HL-60 (cell line): ENCODE results near the gene CLN6.

Experiments used
- DNase-seq, 2 experiments: peaks; one replicate each; pipeline ENCODE4 v3.0.0-alpha.2; 2010 to 2020; ENCODE audit warnings: low read depth in 1 of 2, low spot score in 1 of 2
- H3K27ac ChIP-seq: fragments of 250-450 bp; sonication (Bioruptor Pico); replicated peaks from 2 replicates; pipeline ENCODE4 v1.5.1; 2020; ENCODE audit warnings: mild to moderate bottlenecking, moderate library complexity
- H3K27me3 ChIP-seq: fragments of 250-450 bp; sonication (Bioruptor Pico); 2 replicates; pipeline ENCODE4 v1.5.1; 2021; ENCODE audit warnings: mild to moderate bottlenecking, moderate library complexity; ENCODE audit not compliant: insufficient read depth, poor library complexity, severe bottlenecking
- H3K4me3 ChIP-seq: replicated peaks from 2 replicates; pipeline ENCODE4 v1.5.1; 2011; ENCODE audit warnings: mild to moderate bottlenecking, control low read depth, low read length; ENCODE audit not compliant: insufficient read depth
- CTCF ChIP-seq: IDR thresholded peaks from one replicate; pipeline ENCODE4 v1.5.1; 2011; ENCODE audit warnings: low read length, control low read depth, inconsistent platforms; ENCODE audit not compliant: insufficient read depth
- GABPA ChIP-seq: IDR thresholded peaks from 2 replicates; pipeline ENCODE4 v1.6.1; 2012; ENCODE audit warnings: low read depth
- POLR2AphosphoS5 ChIP-seq: IDR thresholded peaks from 2 replicates; pipeline ENCODE4 v1.6.1; 2012; ENCODE audit warnings: low read depth
- REST ChIP-seq: IDR thresholded peaks from 2 replicates; pipeline ENCODE4 v1.6.1; 2012; ENCODE audit warnings: low read depth; ENCODE audit not compliant: insufficient replicate concordance
- SPI1 ChIP-seq: IDR thresholded peaks from 2 replicates; pipeline ENCODE4 v1.6.1; 2012; ENCODE audit warnings: low read depth, mild to moderate bottlenecking, borderline replicate concordance

The CLN6 gene

GRCh38 chr15:68249058-68249713 lies 19.7 kb upstream of the CLN6 start:
- Histone ChIP-seq H3K4me3 (no peak overlapping the region), H3K27me3 (no peaks in the 10 kb centered on the region), H3K27ac (no peak overlapping the region)
- no peak for TF ChIP-seq REST
- TF ChIP-seq SPI1 = peak; percentile 91
- no peak for DNase-seq

- TF ChIP-seq SPI1 (no peak), POLR2AphosphoS5 (no peak), REST (no peak), GABPA (no peak), CTCF (no peak)
- Histone ChIP-seq H3K27ac (no peak overlapping the region), H3K27me3 (no peaks in the 10 kb centered on the region), H3K4me3 (no peak overlapping the region)
- no peak for DNase-seq
These were observed 14.7 kb upstream of the CLN6 start for GRCh38 chr15:68244235-68244634.

- Histone ChIP-seq H3K27ac (no peak overlapping the region), H3K4me3 (no peak overlapping the region), H3K27me3 (no peaks in the 10 kb centered on the region)
- DNase-seq = no peak
- TF ChIP-seq GABPA (no peak), CTCF (no peak), POLR2AphosphoS5 (no peak), REST (no peak), SPI1 (no peak)
These were observed 11.8 kb upstream of the CLN6 start for GRCh38 chr15:68241088-68241935.
